Transverse colon (tissue), 4 donors: ENCODE measurements around the gene PHACTR4. TPM values are rescaled to one million over a fixed set of nuclear protein-coding genes. Genes with fewer than 3 reads are reported as not detected.

ENCODE experiments used
- DNase-seq: peaks from one replicate; pipeline ENCODE4 v3.0.0-alpha.2; 2019
- H3K27ac ChIP-seq, 4 donors: fragments of 200-600 bp; sonication (generic); 2 replicates each; pipeline ENCODE4 v1.5.1; 2016 to 2018; ENCODE audit warnings: inconsistent platforms in 4 of 4
- H3K27me3 ChIP-seq: fragments of 200-600 bp; sonication (generic); 2 replicates; pipeline ENCODE4 v1.5.1; 2017; ENCODE audit warnings: inconsistent platforms
- H3K36me3 ChIP-seq, 4 donors: fragments of 200-600 bp; sonication (generic); 2 replicates each; pipeline ENCODE4 v1.5.1; 2017 to 2019; ENCODE audit warnings: inconsistent platforms in 4 of 4
- H3K4me1 ChIP-seq, 4 donors: fragments of 200-600 bp; sonication (generic); 2 replicates each; pipeline ENCODE4 v1.5.1; 2017 to 2020; ENCODE audit warnings: inconsistent platforms in 4 of 4
- H3K4me3 ChIP-seq, 4 donors: fragments of 200-600 bp; sonication (generic); 1 replicate in 1 of 4; 2 replicates in 3 of 4; pipeline versions ENCODE4 v1.5.1 to v1.6.1; 2017 to 2019; ENCODE audit warnings: inconsistent platforms in 4 of 4
- H3K9me3 ChIP-seq, 2 donors: fragments of 200-600 bp; sonication (generic); 2 replicates each; pipeline ENCODE4 v1.5.1; 2017 to 2019; ENCODE audit warnings: inconsistent platforms in 2 of 2
- EP300 ChIP-seq: sonication (generic); formaldehyde crosslinking; IDR thresholded peaks from one replicate; pipeline ENCODE4 v1.6.1; 2017; ENCODE audit warnings: antibody characterized with exemption, low read depth
- POLR2A ChIP-seq: fragments of 450-650 bp; IDR thresholded peaks from one replicate; pipeline ENCODE4 v1.6.1; 2016; ENCODE audit warnings: antibody characterized with exemption, mild to moderate bottlenecking, moderate library complexity
- POLR2AphosphoS5 ChIP-seq, 3 donors: sonication (generic); formaldehyde crosslinking; IDR thresholded peaks; one replicate each; pipeline ENCODE4 v1.6.1; 2016; ENCODE audit warnings: antibody characterized with exemption in 3 of 3
- WGBS, 2 donors: methylation state at CpG; one replicate each; pipeline ENCODE4 v1.1.5; 2018; ENCODE audit warnings: low coverage in 1 of 2; 5-methylcytosine and 5-hydroxymethylcytosine counted together
- in situ Hi-C, 4 donors: fragments of 200-750 bp; cut with MboI; loops; one replicate each; pipeline versions ENCODE4 v1.15.0 to v1.15.1; 2017; ENCODE audit warnings: low sequenced_read_pairs in 3 of 4, low pct_ligation_motif_present in 1 of 4, low pct_unique_long_range_greater_than_20kb in 1 of 4
- intact Hi-C: fragments of 100-400 bp; cut with DNase I; formaldehyde crosslinking; loops from one replicate; pipeline ENCODE4 v1.15.1; 2023; ENCODE audit warnings: low total_unique reads
- total RNA-seq, 4 donors: library from RNA; depleted of rRNA; stranded (reverse); fragments of >200 nt; gene quantifications; one replicate each; pipeline ENCODE4 v1.1.0, GENCODE V29; 2016
- TF ChIP-seq, protein P1 (sequence below), 5 experiments: fragments of 200-600 bp in 3 of 5; fragments of 450-650 bp in 2 of 5; sonication (generic) in 3 of 5; IDR thresholded peaks; 1 replicate in 2 of 5; 2 replicates in 3 of 5; pipeline ENCODE4 v1.5.1; 2016 to 2017; ENCODE audit warnings: antibody characterized with exemption in 5 of 5, inconsistent platforms in 3 of 5, mild to moderate bottlenecking in 2 of 5, moderate library complexity in 1 of 5

Gene PHACTR4
- total RNA-seq, 4 donors from 2014 or later: 31.4 to 51.1 (median 41.6) TPM

DNA sequence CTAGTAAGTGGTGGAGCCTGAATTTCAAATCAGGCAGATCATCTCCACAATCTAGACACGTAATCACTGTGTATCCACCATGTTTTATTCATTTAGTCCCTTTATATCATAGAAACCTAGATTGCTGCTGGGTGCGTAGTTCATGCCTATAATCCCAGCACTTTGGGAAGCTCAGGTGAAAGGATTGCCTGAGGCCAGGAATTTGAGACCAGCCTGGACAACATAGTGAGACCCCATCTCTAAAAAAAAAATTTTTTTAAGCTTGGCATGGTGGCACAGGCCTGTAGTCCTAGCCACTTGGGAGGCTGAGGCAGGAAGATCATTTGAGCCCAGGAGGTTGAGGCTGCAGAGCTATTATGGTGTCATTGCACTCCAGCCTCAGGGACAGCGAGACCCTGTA is 30.6 kb upstream of the PHACTR4 start:
- intact Hi-C loops (no loop called here), in situ Hi-C loops (no loop called here)
- no peak overlapping the region for H3K27ac ChIP-seq
- no peak overlapping the region for H3K4me3 ChIP-seq
- WGBS, 2 donors: 88 to 93% methylated on average over 2 to 3 of the region's 3 CpGs
- H3K27me3 ChIP-seq: no peaks in the 10 kb centered on the region
- no peak for DNase-seq
- no peaks in the 10 kb centered on the region for H3K9me3 ChIP-seq
- no peaks in the 10 kb centered on the region for H3K4me1 ChIP-seq
- TF ChIP-seq, protein P1, sequence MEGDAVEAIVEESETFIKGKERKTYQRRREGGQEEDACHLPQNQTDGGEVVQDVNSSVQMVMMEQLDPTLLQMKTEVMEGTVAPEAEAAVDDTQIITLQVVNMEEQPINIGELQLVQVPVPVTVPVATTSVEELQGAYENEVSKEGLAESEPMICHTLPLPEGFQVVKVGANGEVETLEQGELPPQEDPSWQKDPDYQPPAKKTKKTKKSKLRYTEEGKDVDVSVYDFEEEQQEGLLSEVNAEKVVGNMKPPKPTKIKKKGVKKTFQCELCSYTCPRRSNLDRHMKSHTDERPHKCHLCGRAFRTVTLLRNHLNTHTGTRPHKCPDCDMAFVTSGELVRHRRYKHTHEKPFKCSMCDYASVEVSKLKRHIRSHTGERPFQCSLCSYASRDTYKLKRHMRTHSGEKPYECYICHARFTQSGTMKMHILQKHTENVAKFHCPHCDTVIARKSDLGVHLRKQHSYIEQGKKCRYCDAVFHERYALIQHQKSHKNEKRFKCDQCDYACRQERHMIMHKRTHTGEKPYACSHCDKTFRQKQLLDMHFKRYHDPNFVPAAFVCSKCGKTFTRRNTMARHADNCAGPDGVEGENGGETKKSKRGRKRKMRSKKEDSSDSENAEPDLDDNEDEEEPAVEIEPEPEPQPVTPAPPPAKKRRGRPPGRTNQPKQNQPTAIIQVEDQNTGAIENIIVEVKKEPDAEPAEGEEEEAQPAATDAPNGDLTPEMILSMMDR (IDR thresholded peaks at IDR 0.05): no peak
- TF ChIP-seq POLR2AphosphoS5 (IDR thresholded peaks at IDR 0.05) (no peak), POLR2A (no peak), EP300 (no peak)
- peaks cover 0 to 22% (median 7%) of the 10 kb centered on the region in 4 donors for H3K36me3 ChIP-seq

DNA sequence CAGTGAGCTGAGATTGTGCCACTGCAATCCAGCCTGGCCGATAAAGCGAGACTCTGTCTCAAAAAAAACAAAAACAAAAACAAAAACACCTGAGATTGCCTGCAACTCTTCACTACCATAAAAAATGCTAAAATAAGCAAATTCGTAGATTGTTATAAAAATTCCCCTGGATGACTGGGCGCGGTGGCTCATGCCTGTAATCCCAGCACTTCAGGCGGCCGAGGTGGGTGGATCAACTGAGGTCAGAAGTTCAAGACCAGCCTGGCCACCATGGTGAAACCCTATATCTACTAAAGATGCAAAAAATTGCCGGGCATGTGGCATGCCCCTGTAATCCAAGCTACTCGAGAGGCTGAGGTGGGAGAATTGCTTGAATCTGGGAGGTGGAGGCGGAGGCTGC is 30.0 kb upstream of the PHACTR4 start:
- 78 to 89% methylated on average over 5 to 10 of the region's 10 CpGs for WGBS, 2 donors
- intact Hi-C loops (no loop called here), in situ Hi-C loops (no loop called here)
- H3K36me3 ChIP-seq: peaks cover 0 to 16% (median 7%) of the 10 kb centered on the region in 4 donors
- H3K4me3 ChIP-seq: no peak overlapping the region
- DNase-seq: no peak
- H3K27ac ChIP-seq: no peak overlapping the region
- H3K4me1 ChIP-seq: no peaks in the 10 kb centered on the region
- H3K27me3 ChIP-seq: no peaks in the 10 kb centered on the region
- TF ChIP-seq POLR2A (no peak), POLR2AphosphoS5 (IDR thresholded peaks at IDR 0.05) (no peak), EP300 (no peak)
- TF ChIP-seq, protein P1 (IDR thresholded peaks at IDR 0.05): no peak
- H3K9me3 ChIP-seq: no peaks in the 10 kb centered on the region

DNA sequence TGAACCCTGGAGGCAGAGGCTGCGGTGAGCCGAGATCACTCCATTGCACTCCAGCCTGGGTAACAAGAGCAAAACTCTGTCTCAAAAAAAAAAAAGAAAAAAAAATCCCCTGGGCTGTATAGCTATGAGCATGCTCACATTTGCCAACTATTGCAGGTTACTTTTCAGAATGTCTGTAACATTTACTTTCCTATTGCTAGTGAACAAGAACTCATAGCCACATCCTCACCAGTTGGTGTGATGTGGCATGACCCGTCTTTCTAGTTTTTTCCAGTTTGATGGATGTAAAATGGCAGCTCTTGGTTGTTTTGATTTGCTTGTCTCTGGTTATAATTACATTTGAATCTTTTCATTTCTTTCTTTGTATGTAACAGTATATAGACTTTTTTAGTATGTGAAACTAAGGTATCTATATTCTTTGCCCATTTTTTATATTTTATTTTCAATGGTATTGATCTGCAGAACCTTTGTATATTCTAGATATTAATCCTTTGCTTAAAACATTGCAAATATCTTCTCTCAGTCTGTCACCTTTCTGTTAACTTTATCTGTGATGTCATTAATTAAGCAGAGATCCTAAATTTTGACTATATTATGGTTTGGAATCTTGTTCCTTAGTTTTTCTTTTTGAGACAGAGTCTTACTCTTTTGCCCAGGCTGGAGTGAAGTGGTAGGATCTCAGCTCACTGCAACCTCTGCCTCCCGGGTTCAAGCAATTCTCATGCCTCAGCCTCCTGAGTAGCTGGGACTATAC is 29.1 kb upstream of the PHACTR4 start:
- in situ Hi-C loops: no loop called here

DNA sequence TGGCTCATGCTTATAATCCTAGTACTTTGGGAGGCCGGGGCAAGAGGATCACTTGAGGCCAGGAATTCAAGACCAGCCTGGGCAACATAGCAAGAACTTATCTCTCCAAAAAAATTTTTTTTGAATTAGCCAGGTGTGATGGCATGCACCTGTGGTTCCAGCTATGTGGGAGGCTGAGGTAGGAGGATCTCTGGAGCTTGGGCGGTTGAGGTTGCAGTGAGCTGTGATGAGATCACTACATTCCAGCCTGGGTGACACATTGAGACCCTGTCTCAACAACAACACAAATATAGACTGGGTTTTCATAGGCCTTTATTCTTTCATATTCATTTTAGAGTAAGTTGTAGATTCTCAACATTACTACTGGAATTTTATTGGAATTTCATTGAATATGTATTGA is 27.9 kb upstream of the PHACTR4 start:
- Histone ChIP-seq H3K27ac (no peak overlapping the region), H3K9me3 (no peaks in the 10 kb centered on the region), H3K27me3 (no peaks in the 10 kb centered on the region), H3K4me1 (peaks cover 0 to 3% (median 0%) of the 10 kb centered on the region in 4 donors), H3K4me3 (no peak overlapping the region), H3K36me3 (no peaks in the 10 kb centered on the region)
- in situ Hi-C loops (no loop called here), intact Hi-C loops (no loop called here)
- no peak for DNase-seq
- TF ChIP-seq POLR2A: no peak
- no peak for TF ChIP-seq POLR2AphosphoS5 (IDR thresholded peaks at IDR 0.05)
- TF ChIP-seq EP300: no peak
- TF ChIP-seq, protein P1 (IDR thresholded peaks at IDR 0.05): no peak
- 87 to 96% methylated on average over 1 to 2 of the region's 2 CpGs for WGBS, 2 donors

More for the DNA sequence above, 29.1 kb upstream of the PHACTR4 start:
- DNase-seq: no peak
- Histone ChIP-seq H3K27me3 (no peaks in the 10 kb centered on the region), H3K27ac (no peak overlapping the region), H3K4me3 (no peak overlapping the region), H3K4me1 (no peaks in the 10 kb centered on the region), H3K9me3 (no peaks in the 10 kb centered on the region), H3K36me3 (peaks cover 0 to 9% (median 4%) of the 10 kb centered on the region in 4 donors)
- WGBS, 2 donors: 81 to 87% methylated on average over 2 to 4 of the region's 4 CpGs
- TF ChIP-seq POLR2A (no peak), EP300 (no peak), POLR2AphosphoS5 (IDR thresholded peaks at IDR 0.05) (no peak)
- TF ChIP-seq, protein P1 (IDR thresholded peaks at IDR 0.05): no peak
- intact Hi-C loops: no loop called here
